Pancreas (tissue), 10 donors: ENCODE results near the gene FAM76A. TPM values are rescaled to one million over a fixed set of nuclear protein-coding genes. Genes with fewer than 3 reads are reported as not detected.
"Not testable (repeated sequence)": the region's sequence is repeated elsewhere in the genome, so short reads cannot be mapped to it uniquely, and the experiment has no call there.

ENCODE experiments used
- ATAC-seq, 4 donors: fragments of 200-7000 bp; cut with Tn5 transposase; one replicate each; pipeline versions ENCODE4 v1.8.0 to v1.9.1; 2020; ENCODE audit warnings: mild to moderate bottlenecking in 4 of 4, moderate library complexity in 4 of 4
- DNase-seq, 6 donors: peaks; one replicate each; pipeline ENCODE4 v3.0.0-alpha.2; 2020
- FAIRE-seq: peaks from 2 replicates; lab custom pipeline; 2012; peaks lifted over from hg19 to GRCh38; lab: Jason Lieb, UNC
- H3K27ac ChIP-seq, 4 donors: fragments of 200-600 bp; sonication (generic); 1 replicate in 3 of 4; 2 replicates in 1 of 4; pipeline versions ENCODE4 v1.5.0 to v1.8.0; 2020
- H3K27me3 ChIP-seq, 4 donors: fragments of 200-600 bp; one replicate each; pipeline ENCODE4 v1.8.0; 2021
- H3K36me3 ChIP-seq, 3 donors: fragments of 200-600 bp; sonication (generic) in 1 of 3; one replicate each; pipeline versions ENCODE4 v1.5.0 to v1.8.0; 2020 to 2021
- H3K4me1 ChIP-seq, 3 donors: fragments of 200-600 bp; one replicate each; pipeline ENCODE4 v1.8.0; 2021
- H3K4me3 ChIP-seq, 4 donors: fragments of 200-600 bp; sonication (generic) in 2 of 4; one replicate each; pipeline versions ENCODE4 v1.5.0 to v1.8.0; 2020 to 2021
- H3K9me3 ChIP-seq, 4 donors: fragments of 200-600 bp; one replicate each; pipeline ENCODE4 v1.8.0; 2021
- CTCF ChIP-seq, 4 donors: fragments of 200-600 bp; sonication (generic) in 3 of 4; IDR thresholded peaks; one replicate each; pipeline versions ENCODE4 v1.5.0 to v1.8.0; 2021; ENCODE audit warnings: antibody characterized with exemption in 4 of 4
- WGBS, 2 donors: extraction: QIAGEN DNeasy Blood & Tissue Kit; methylation state at CpG; one replicate each; pipeline ENCODE4 v1.1.7; 2013; 5-methylcytosine and 5-hydroxymethylcytosine counted together
- intact Hi-C, 3 donors: fragments of 100-400 bp; cut with DNase I; formaldehyde crosslinking; loops; one replicate each; pipeline versions ENCODE4 v1.11.1 to v1.14.2; 2022
- polyA plus RNA-seq, 2 donors: library from polyadenylated mRNA; stranded (reverse); fragments of 200-250 nt; gene quantifications; one replicate each; pipeline ENCODE4 v1.2.3, GENCODE V29; 2013
- total RNA-seq, 6 donors: library from RNA; stranded (reverse); fragmentation: NEBNext Ultra II Directional in 4 of 6; extraction: Animal tissue kit (Norgen Biotek cat#: 25700) in 4 of 6; gene quantifications; one replicate each; pipeline versions ENCODE4 v1.2.1 to v1.2.4, GENCODE V29; 2021 to 2023
- donor health status: healthy with polysubstance abuse.
- donor health status: DM: no; HTN: no; CAD: no; lungs with moderate emphysema.
- donor health status: DM: no; HTN: no; CAD: no.
- donor health status: control.
- donor health status: control.
- donor health status: Bipolar disorder and iron deficiency.
- donor health status: DM: yes; HTN: yes; CAD: no.
- donor health status: DM: no; HTN: no; CAD: no.
- donor health status: DM: no; HTN: no; CAD: no.
- donor health status: DM: yes; HTN: yes; CAD: no.

FAM76A gene
- total and polyA plus RNA-seq, 8 donors: 4.3 to 8.7 (median 6.3) TPM

GRCh38 chr1:27689423-27690173 lies 36.2 kb upstream of the FAM76A start:
- 60 to 72% methylated on average over 4 of the region's 4 CpGs for WGBS, 2 donors
- Histone ChIP-seq H3K4me3 (no peak overlapping the region), H3K4me1 (no peaks in the 10 kb centered on the region), H3K36me3 (no peaks in the 10 kb centered on the region), H3K27ac (no peak overlapping the region), H3K27me3 (no peaks in the 10 kb centered on the region), H3K9me3 (no peaks in the 10 kb centered on the region)
- DNase-seq: no peak
- intact Hi-C loops: no loop called here
- TF ChIP-seq CTCF (IDR thresholded peaks at IDR 0.05): no peak
- ATAC-seq: peak in 1 of 4 donors; percentile 62
- no peak for FAIRE-seq

- no peak for FAIRE-seq
These were observed 35.6 kb upstream of the FAM76A start for GRCh38 chr1:27690183-27690582.

GRCh38 chr1:27696835-27697234 lies 28.9 kb upstream of the FAM76A start:
- H3K9me3 ChIP-seq, H3K36me3 ChIP-seq, H3K4me1 ChIP-seq, H3K27me3 ChIP-seq, ATAC-seq, H3K27ac ChIP-seq, intact Hi-C loops, FAIRE-seq, DNase-seq, H3K4me3 ChIP-seq: not testable (repeated sequence)
- 69 to 74% methylated on average over 9 of the region's 9 CpGs for WGBS, 2 donors

More at GRCh38 chr1:27690183-27690582, 35.6 kb upstream of the FAM76A start:
- H3K9me3 ChIP-seq: no peaks in the 10 kb centered on the region
- no peaks in the 10 kb centered on the region for H3K27me3 ChIP-seq
- WGBS, 2 donors: 42 to 58% methylated on average over 2 of the region's 2 CpGs
- no peak overlapping the region for H3K27ac ChIP-seq
- no peaks in the 10 kb centered on the region for H3K36me3 ChIP-seq
- no peak for TF ChIP-seq CTCF (IDR thresholded peaks at IDR 0.05)
- no peak for DNase-seq
- H3K4me1 ChIP-seq: no peaks in the 10 kb centered on the region
- H3K4me3 ChIP-seq: no peak overlapping the region
- intact Hi-C loops: no loop called here
- ATAC-seq: no peak

GRCh38 chr1:27704958-27705357 lies 20.8 kb upstream of the FAM76A start:
- Histone ChIP-seq H3K27me3 (no peaks in the 10 kb centered on the region), H3K36me3 (no peaks in the 10 kb centered on the region), H3K4me3 (no peak overlapping the region), H3K9me3 (no peaks in the 10 kb centered on the region), H3K27ac (no peak overlapping the region), H3K4me1 (no peaks in the 10 kb centered on the region)
- intact Hi-C loops: no loop called here
- ATAC-seq (no peak), DNase-seq (no peak), FAIRE-seq (no peak)
- WGBS, 2 donors: 83 to 86% methylated on average over 4 of the region's 4 CpGs
- no peak for TF ChIP-seq CTCF (IDR thresholded peaks at IDR 0.05)

GRCh38 chr1:27705545-27705944 lies 20.2 kb upstream of the FAM76A start:
- no peak for ATAC-seq
- Histone ChIP-seq H3K4me3 (no peak overlapping the region), H3K4me1 (no peaks in the 10 kb centered on the region), H3K36me3 (no peaks in the 10 kb centered on the region), H3K27me3 (no peaks in the 10 kb centered on the region), H3K27ac (no peak overlapping the region), H3K9me3 (no peaks in the 10 kb centered on the region)
- no peak for FAIRE-seq
- TF ChIP-seq CTCF (IDR thresholded peaks at IDR 0.05): no peak
- WGBS, 2 donors: 68 to 71% methylated on average over 2 of the region's 2 CpGs
- intact Hi-C loops: no loop called here
- no peak for DNase-seq
